H9 (cell line): ENCODE results near the gene USH2A. TPM values are rescaled to one million over a fixed set of nuclear protein-coding genes. Genes with fewer than 3 reads are reported as not detected.

ENCODE experiments used
- DNase-seq: peaks from one replicate; pipeline ENCODE4 v3.0.0-alpha.2; 2017
- H2AFZ ChIP-seq: one replicate; pipeline ENCODE4 v1.6.1; 2013; ENCODE audit warnings: mild to moderate bottlenecking, low read length, control low read depth, moderate library complexity
- H2AK5ac ChIP-seq: 2 replicates; pipeline ENCODE4 v1.6.1; 2013; ENCODE audit warnings: low read length, control low read depth, mixed read lengths; ENCODE audit not compliant: insufficient read length
- H2BK120ac ChIP-seq: one replicate; pipeline ENCODE4 v1.6.1; 2013; ENCODE audit warnings: low read depth, mild to moderate bottlenecking, low read length, control low read depth, inconsistent platforms; ENCODE audit not compliant: poor library complexity, severe bottlenecking
- H2BK12ac ChIP-seq: 2 replicates; pipeline ENCODE4 v1.6.1; 2013; ENCODE audit warnings: low read length, control low read depth, mixed read lengths, low read depth; ENCODE audit not compliant: insufficient read length
- H2BK15ac ChIP-seq: 2 replicates; pipeline ENCODE4 v1.6.1; 2013; ENCODE audit warnings: low read depth, low read length, control low read depth
- H2BK20ac ChIP-seq: one replicate; pipeline ENCODE4 v1.6.1; 2013; ENCODE audit warnings: low read depth, mild to moderate bottlenecking, low read length, control low read depth, inconsistent platforms; ENCODE audit not compliant: poor library complexity, severe bottlenecking
- H2BK5ac ChIP-seq: 2 replicates; pipeline ENCODE4 v1.6.1; 2013; ENCODE audit warnings: low read length, control low read depth, mixed read lengths; ENCODE audit not compliant: insufficient read length
- H3K14ac ChIP-seq: 2 replicates; pipeline ENCODE4 v1.6.1; 2013; ENCODE audit warnings: low read length, control low read depth; ENCODE audit not compliant: insufficient read depth
- H3K18ac ChIP-seq: 2 replicates; pipeline ENCODE4 v1.6.1; 2013; ENCODE audit warnings: low read depth, mild to moderate bottlenecking, mixed read lengths, low read length, control low read depth; ENCODE audit not compliant: insufficient read length
- H3K23ac ChIP-seq: 2 replicates; pipeline ENCODE4 v1.6.1; 2013; ENCODE audit warnings: low read length, control low read depth, mixed read lengths, low read depth; ENCODE audit not compliant: insufficient read length
- H3K23me2 ChIP-seq: 2 replicates; pipeline ENCODE4 v1.6.1; 2013; ENCODE audit warnings: low read depth, mild to moderate bottlenecking, mixed read lengths, low read length, control low read depth; ENCODE audit not compliant: insufficient read length, poor library complexity, severe bottlenecking
- H3K27ac ChIP-seq: 2 replicates; pipeline ENCODE4 v1.5.1; 2013; ENCODE audit warnings: low read length, control low read depth, mixed read lengths, low read depth; ENCODE audit not compliant: insufficient read length
- H3K27me3 ChIP-seq: 2 replicates; pipeline ENCODE4 v1.6.1; 2013; ENCODE audit warnings: low read length, control low read depth, inconsistent platforms; ENCODE audit not compliant: insufficient read depth
- H3K4ac ChIP-seq: 2 replicates; pipeline ENCODE4 v1.6.1; 2013; ENCODE audit warnings: low read depth, mild to moderate bottlenecking, control low read depth, inconsistent platforms, low read length, moderate library complexity
- H3K4me1 ChIP-seq: 2 replicates; pipeline ENCODE4 v1.6.1; 2013; ENCODE audit warnings: low read length, control low read depth, inconsistent platforms; ENCODE audit not compliant: insufficient read depth
- H3K4me2 ChIP-seq: 2 replicates; pipeline ENCODE4 v1.6.1; 2013; ENCODE audit warnings: low read length, control low read depth, mixed read lengths; ENCODE audit not compliant: insufficient read length, insufficient read depth
- H3K56ac ChIP-seq: 2 replicates; pipeline ENCODE4 v1.6.1; 2013; ENCODE audit warnings: low read depth, mild to moderate bottlenecking, mixed read lengths, low read length, control low read depth; ENCODE audit not compliant: insufficient read length
- H3K79me1 ChIP-seq: 2 replicates; pipeline ENCODE4 v1.6.1; 2013; ENCODE audit warnings: low read depth, mild to moderate bottlenecking, moderate library complexity, low read length, control low read depth, inconsistent platforms; ENCODE audit not compliant: insufficient read depth, poor library complexity, severe bottlenecking
- H3K79me2 ChIP-seq: 2 replicates; pipeline ENCODE4 v1.6.1; 2013; ENCODE audit warnings: low read length, control low read depth, inconsistent platforms; ENCODE audit not compliant: insufficient read depth
- H3K9ac ChIP-seq: 2 replicates; pipeline ENCODE4 v1.6.1; 2013; ENCODE audit warnings: low read length, control low read depth, mixed read lengths; ENCODE audit not compliant: insufficient read length; ENCODE audit errors: extremely low read depth
- H3K9me3 ChIP-seq: one replicate; pipeline ENCODE4 v1.6.1; 2013; ENCODE audit warnings: low read depth, low read length, inconsistent platforms; ENCODE audit not compliant: control insufficient read depth
- H3T11ph ChIP-seq: one replicate; pipeline ENCODE4 v1.6.1; 2013; ENCODE audit warnings: mild to moderate bottlenecking, low read length, control low read depth, inconsistent platforms
- H4K20me1 ChIP-seq: one replicate; pipeline ENCODE4 v1.6.1; 2013; ENCODE audit not compliant: control insufficient read depth, insufficient read length, insufficient read depth
- H4K5ac ChIP-seq: 2 replicates; pipeline ENCODE4 v1.6.1; 2013; ENCODE audit warnings: low read depth, mild to moderate bottlenecking, mixed read lengths, low read length, control low read depth; ENCODE audit not compliant: insufficient read length
- H4K8ac ChIP-seq: replicated peaks from 2 replicates; pipeline ENCODE4 v1.6.1; 2013; ENCODE audit warnings: low read length, control low read depth, mixed read lengths, low read depth; ENCODE audit not compliant: insufficient read length
- H4K91ac ChIP-seq: 2 replicates; pipeline ENCODE4 v1.6.1; 2013; ENCODE audit warnings: low read depth, mild to moderate bottlenecking, moderate library complexity, mixed read lengths, low read length, control low read depth; ENCODE audit not compliant: insufficient read length
- H3K27ac Mint-ChIP-seq, 3 experiments: 2 replicates in 2 of 3; 3 replicates in 1 of 3; pipeline ENCODE4 v1.8.0; 2020 to 2021; ENCODE audit warnings: mixed read lengths in 3 of 3, mild to moderate bottlenecking in 1 of 3, moderate library complexity in 1 of 3
- H3K27me3 Mint-ChIP-seq: 2 replicates; pipeline ENCODE4 v1.8.0; 2021; ENCODE audit warnings: low read depth, mild to moderate bottlenecking, moderate library complexity, mixed read lengths
- H3K36me3 Mint-ChIP-seq, 3 experiments: 2 replicates in 2 of 3; 3 replicates in 1 of 3; pipeline ENCODE4 v1.8.0; 2020 to 2021; ENCODE audit warnings: low read depth in 3 of 3, mixed read lengths in 3 of 3; ENCODE audit not compliant: insufficient read depth in 1 of 3
- H3K4me1 Mint-ChIP-seq, 2 experiments: 2 replicates each; pipeline ENCODE4 v1.8.0; 2020; ENCODE audit warnings: mixed read lengths in 2 of 2
- H3K4me3 Mint-ChIP-seq, 2 experiments: 2 replicates in 1 of 2; 3 replicates in 1 of 2; pipeline ENCODE4 v1.8.0; 2020 to 2021; ENCODE audit warnings: mild to moderate bottlenecking in 2 of 2, mixed read lengths in 2 of 2, moderate library complexity in 1 of 2
- H3K9me3 Mint-ChIP-seq, 2 experiments: 2 replicates in 1 of 2; 3 replicates in 1 of 2; pipeline ENCODE4 v1.8.0; 2020; ENCODE audit warnings: mild to moderate bottlenecking in 2 of 2, mixed read lengths in 2 of 2, moderate library complexity in 1 of 2
- CTCF ChIP-seq: fragments of 200-600 bp; sonication (generic); conservative IDR thresholded peaks from 3 replicates; pipeline ENCODE4 v1.8.0; 2021; ENCODE audit warnings: antibody characterized with exemption, mild to moderate bottlenecking
- WGBS: extraction: QIAGEN DNeasy Blood & Tissue Kit; methylation state at CpG from one replicate; pipeline ENCODE4 v1.1.7; 2013; ENCODE audit warnings: missing lambda C conversion rate, low lambda C conversion rate, mixed read lengths; ENCODE audit not compliant: insufficient read length; ENCODE audit errors: extremely low coverage; 5-methylcytosine and 5-hydroxymethylcytosine counted together
- total RNA-seq: library from RNA; stranded (reverse); gene quantifications from 2 replicates; pipeline ENCODE4 v1.2.1, GENCODE V29; 2021

Gene USH2A
- total RNA-seq, 1 experiment from 2014 or later, result 0.11 TPM

GRCh38 chr1:215970406-215970805 is 452.8 kb downstream of the USH2A start:
- H3K14ac ChIP-seq, result no peak overlapping the region

More at GRCh38 chr1:215970406-215970805, 452.8 kb downstream of the USH2A start:
- no peak overlapping the region for H2BK20ac ChIP-seq
- H3K23me2 ChIP-seq, result no peaks in the 10 kb centered on the region
- no peak overlapping the region for H3K4ac ChIP-seq
- no peak overlapping the region for H3K27ac Mint-ChIP-seq
- no peak overlapping the region for H3K56ac ChIP-seq
- H2BK120ac ChIP-seq, result no peak overlapping the region
- no peak overlapping the region for H3K4me3 Mint-ChIP-seq
- no peak overlapping the region for H2BK12ac ChIP-seq
- no CpG with 5 or more reads among the region's 6 CpGs for WGBS
- H3K9me3 ChIP-seq, result no peaks in the 10 kb centered on the region
- no peaks in the 10 kb centered on the region for H3K9me3 Mint-ChIP-seq
- no peak overlapping the region for H2BK5ac ChIP-seq
- no peak overlapping the region for H2AK5ac ChIP-seq
- no peaks in the 10 kb centered on the region for H3K36me3 Mint-ChIP-seq
- H3K27me3 Mint-ChIP-seq, result no peaks in the 10 kb centered on the region
- no peak for DNase-seq
- H3K18ac ChIP-seq, result no peak overlapping the region
- no peaks in the 10 kb centered on the region for H4K20me1 ChIP-seq
- no peak overlapping the region for H3T11ph ChIP-seq
- no peak for TF ChIP-seq CTCF
- no peaks in the 10 kb centered on the region for H3K27me3 ChIP-seq
- no peak overlapping the region for H4K5ac ChIP-seq
- H3K4me1 Mint-ChIP-seq, result peaks cover 7 to 15% of the 10 kb centered on the region in 2 experiments; a peak in 2 of 4 replicates
- H3K9ac ChIP-seq, result no peak overlapping the region
- H3K79me1 ChIP-seq, result no peaks in the 10 kb centered on the region
- H3K4me1 ChIP-seq, result no peaks in the 10 kb centered on the region
- no peak overlapping the region for H4K8ac ChIP-seq
- H2BK15ac ChIP-seq, result no peak overlapping the region
- no peak overlapping the region for H3K27ac ChIP-seq
- H2AFZ ChIP-seq, result no peak overlapping the region
- H3K4me2 ChIP-seq, result no peak overlapping the region
- no peak overlapping the region for H3K23ac ChIP-seq
- no peak overlapping the region for H4K91ac ChIP-seq
- H3K79me2 ChIP-seq, result no peaks in the 10 kb centered on the region
